ENCODE results near the gene DAD1. TPM values are rescaled to one million over a fixed set of nuclear protein-coding genes. Genes with fewer than 3 reads are reported as not detected.

Gene DAD1
- total RNA-seq, 1 experiment from 2014 or later = 364 TPM

DNA sequence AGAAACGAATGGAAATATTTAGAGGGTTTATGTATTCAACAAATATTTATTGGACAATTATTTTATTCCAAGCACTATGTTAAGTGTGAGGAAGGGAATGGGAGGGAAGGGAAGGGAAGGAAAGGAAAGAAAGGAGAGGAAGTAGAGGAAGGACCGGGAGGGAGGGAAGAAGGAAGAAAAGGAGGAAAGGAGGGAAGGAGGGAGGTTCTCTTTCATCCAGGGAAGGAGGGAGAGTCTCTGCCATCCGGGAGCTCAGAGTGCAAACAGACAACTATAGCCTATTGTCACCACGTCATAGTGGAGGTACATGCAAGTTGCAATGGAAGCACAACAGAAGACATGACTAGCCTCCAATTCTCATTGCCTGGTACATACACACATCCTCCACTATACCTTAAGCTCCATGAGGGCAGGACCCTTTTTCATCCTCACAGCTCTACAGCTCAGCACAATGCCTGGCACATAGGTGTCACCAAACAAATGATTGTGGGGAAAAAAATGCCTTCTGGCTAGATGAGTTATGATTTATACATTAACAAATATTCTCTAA, 48.1 kb downstream of the DAD1 start:
- DNase-seq (ENCODE audit: extremely low read depth, low read depth) = no peak

DNA sequence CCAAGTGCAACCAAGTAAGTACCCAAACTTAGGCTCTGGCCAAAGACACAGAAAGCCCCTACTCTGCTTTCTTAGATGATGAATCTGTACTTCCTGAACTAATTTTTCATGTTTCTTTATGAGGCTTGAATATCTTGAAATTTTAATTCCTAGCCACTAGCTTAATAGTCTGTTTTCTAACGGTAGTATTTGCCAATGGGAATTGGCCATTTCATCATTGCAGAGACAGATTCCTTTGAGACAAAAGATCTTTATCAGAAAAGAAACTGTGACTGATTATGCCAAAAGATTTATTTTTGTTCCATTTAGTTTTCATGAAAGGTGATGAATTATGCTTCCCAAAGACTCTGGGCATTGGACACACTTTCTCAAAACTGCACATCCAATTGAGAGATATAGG, 48.7 kb downstream of the DAD1 start:
- no peak for DNase-seq (ENCODE audit: extremely low read depth, low read depth)

DNA sequence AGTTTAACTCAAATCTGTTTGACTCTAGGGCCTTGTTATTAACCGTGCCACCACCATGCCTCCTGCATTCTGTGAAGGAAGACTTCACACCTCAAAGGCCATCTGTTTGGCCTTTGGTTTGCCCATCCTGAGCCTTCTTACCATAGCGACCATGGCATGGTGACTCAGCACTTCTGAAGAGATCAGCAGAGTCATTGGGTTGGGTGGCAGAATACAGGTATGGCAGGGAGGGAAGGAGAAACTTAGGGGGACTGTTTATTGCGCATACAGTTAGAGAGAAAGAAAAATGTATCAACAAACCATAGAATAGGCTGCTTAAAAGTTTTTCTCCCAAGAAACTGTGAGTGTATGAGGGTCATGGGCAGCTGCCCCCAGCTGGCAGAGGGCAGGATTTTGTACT, 49.2 kb downstream of the DAD1 start:
- peak; percentile 30 for DNase-seq (ENCODE audit: extremely low read depth, low read depth)

DNA sequence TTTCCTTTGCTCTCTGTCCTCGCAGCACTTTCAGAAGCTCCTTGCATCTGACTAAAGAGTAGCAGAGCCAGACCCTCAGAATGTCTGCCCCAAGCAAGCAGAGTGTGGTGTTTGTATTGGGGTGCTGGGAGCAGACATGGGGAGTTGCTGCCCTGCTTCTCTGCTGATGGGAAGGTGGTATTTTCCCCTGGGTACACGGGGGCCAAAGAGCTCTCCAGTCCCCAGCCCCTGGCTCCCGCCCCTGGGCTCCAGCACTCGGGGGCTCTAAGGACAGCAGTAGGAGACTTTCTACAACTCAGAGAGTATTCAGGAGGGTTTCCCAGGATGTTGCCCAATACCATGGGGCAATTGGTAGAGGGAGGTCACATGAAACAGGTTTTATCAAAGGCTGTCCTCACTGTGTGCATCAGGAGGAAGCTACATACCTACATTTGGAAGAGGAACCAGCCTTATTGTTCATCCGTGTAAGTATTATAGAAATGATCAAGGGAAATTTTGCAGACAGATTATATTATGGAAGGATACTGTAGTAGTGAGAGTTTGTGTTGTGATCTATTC, 50.3 kb downstream of the DAD1 start:
- DNase-seq (ENCODE audit: extremely low read depth, low read depth) = no peak

DNA sequence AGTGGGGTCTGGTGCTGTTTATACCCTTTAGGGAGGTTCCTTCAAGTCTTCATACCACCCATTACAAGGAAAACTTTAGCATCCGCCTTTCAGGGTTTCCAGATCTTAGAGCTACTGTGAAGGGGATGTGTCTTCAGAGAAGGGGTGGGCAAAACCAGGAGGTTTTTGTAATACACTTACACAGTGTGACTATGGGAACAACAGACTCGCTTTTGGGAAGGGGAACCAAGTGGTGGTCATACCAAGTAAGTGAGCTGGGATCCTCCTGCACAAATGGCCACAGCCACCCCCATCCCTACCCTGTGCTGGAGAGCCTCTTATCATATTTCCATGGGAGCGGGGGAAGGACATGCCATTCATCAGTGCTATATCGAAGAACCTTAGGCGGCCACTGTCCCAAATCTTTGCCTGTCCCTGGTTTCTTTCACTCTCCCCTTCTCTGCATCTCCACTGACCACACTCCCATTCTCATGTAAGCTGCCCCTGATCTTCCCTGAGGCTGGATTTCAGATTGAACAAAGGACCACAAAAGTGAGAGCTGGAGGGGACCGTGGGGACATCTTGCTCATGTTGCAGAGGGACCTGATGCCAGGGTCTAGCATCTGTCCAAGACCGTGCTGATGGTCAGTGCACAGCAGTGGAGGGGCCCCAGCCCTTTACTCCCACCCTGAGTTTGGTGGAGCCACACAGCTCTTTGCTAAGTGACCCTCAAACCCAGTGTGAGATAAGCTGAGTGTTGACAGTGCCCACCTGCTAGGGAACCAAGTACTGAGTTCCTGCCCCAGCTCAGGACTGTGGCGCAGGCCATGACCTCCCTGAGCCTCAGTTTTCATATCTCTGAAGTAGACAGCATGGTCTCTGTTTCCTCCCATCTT, 51.4 kb downstream of the DAD1 start:
- no peak for DNase-seq (ENCODE audit: extremely low read depth, low read depth)

DNA sequence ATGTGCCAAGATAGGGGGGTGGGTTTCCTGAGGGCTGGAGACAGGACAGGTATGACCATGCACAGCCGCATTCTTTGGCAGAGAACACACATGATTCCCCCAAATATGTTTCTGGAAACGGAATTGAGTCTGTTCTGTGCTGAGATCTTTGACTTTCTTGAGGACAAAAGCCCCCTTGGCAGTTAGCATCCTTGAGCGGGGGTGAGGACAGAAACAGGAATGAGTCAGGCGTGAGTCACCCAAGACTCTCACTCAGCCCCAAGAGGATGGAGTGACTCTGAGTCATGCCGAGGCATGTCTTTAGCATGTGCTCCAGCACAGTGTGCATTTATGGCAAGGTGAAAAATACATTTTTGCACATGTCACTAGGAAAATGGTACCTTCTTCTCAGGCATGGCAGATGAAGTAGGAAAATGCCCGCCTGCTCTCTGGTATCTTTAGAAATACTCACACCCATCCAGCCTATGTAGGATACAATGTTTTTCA, 52.1 kb downstream of the DAD1 start:
- DNase-seq (ENCODE audit: extremely low read depth, low read depth) = peak; percentile 91

DNA sequence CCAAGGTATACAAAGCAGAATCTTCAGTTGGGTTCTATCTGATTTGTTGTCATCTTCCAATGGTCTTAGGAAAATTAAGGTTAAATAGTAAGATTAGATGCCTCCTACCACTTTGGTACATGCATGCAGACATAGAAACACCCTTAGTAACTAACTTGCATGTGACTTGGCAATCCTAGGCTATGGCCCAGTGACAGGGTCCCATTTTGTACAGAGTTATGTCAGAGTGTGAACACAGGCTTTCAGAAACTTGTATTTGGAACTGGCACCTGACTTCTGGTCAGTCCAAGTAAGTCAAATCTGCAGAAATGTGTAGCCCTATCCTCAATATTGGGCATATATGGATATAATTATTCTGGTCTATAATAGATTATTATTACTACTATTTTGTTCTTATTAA, 53.1 kb downstream of the DAD1 start:
- no peak for DNase-seq (ENCODE audit: extremely low read depth, low read depth)

DNA sequence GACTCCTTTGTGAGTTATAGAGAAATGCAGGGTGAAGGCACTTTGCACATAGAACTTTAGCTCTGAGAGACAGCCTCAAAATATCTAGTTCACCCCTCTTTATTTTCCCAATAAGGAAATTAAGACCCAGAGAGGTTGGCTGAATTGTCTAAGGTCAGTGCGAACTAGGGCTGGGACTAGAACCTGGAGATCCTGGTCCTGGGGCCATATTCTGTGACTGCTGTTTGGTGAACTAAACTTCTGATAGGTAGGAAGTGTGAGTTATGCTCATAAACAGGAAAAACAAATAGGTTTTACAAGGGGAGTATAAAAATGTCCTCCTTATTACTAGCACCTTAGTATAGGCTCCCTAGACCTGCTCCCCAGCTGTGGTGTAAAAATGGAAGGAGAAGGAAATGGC, 53.9 kb downstream of the DAD1 start:
- no peak for DNase-seq (ENCODE audit: extremely low read depth, low read depth)

DNA sequence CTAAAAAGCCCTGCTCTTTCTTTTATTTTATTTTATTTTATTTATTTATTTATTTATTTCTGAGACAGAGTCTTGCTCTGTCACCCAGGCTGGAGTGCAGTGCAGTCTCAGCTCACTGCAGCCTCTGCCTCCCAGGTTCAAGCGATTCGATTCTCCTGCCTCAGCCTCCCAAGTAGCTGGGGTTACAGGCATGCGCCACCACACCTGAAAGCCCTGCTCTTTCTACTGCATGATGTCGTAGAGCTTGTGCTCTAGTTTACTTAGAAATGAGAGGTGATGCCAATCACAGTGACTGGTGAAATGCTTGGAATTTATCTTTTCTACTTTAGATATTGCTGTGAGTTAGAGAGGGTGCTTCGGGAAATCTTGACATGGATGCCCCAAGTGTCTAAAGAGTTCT, 54.5 kb downstream of the DAD1 start:
- no peak for DNase-seq (ENCODE audit: extremely low read depth, low read depth)

DNA sequence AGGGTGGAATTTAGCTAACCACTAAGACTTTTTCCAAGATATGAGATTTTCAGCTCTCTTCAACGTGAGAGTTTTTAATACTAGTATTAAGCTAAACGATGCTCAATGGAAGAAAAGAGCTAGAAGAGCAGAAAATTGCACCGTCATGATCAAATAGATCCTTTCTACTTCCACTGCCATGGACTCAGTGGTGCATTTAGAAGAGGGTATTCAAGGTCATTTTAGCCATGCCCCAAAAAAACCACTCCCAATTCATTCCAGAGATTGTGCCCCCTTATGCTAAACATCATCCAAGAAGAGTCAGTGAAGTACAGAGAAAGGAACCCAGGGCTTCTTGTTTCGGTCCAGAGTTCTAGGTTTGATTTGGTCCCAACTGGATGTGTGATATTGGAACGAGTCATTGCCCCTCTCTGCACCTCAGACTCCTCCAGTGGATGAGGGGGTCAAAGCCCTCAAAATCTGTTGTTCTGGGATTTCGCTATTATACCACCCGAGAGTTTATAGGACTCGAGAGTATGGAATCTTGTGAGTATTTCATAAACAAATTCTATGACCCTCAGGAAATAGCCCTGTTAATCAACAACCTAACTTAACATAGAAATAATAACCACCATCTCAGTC, 55.2 kb downstream of the DAD1 start:
- DNase-seq (ENCODE audit: extremely low read depth, low read depth) = no peak

DNA sequence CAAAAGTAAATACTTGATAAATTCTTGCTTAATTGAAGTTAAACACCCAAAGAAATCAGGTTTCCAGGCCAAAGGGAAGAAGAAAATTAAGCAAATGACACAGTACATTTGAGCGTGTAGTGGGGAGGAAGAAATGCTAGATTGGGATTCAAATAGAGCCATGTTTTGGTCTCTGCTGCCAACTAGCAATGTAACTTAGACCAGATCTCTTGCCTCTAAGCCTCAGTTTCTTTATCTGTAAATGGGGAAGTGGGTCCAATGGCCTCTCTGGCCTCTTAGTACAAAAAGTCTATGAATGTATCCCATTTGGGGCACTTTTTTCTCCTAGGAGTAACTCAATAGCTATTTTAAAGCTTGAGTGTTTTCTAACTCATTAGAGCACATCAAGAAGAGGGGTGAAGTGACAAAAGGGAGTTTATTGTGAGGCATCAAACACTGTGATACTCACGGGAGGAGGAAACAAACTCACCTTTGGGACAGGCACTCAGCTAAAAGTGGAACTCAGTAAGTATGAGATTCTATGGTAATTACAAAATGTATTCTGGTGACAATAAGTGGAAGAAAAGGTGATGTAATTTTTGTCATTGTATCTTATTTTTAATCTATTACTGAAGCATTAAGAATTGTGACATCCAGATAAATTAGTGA, 55.8 kb downstream of the DAD1 start:
- DNase-seq (ENCODE audit: extremely low read depth, low read depth) = no peak

DNA sequence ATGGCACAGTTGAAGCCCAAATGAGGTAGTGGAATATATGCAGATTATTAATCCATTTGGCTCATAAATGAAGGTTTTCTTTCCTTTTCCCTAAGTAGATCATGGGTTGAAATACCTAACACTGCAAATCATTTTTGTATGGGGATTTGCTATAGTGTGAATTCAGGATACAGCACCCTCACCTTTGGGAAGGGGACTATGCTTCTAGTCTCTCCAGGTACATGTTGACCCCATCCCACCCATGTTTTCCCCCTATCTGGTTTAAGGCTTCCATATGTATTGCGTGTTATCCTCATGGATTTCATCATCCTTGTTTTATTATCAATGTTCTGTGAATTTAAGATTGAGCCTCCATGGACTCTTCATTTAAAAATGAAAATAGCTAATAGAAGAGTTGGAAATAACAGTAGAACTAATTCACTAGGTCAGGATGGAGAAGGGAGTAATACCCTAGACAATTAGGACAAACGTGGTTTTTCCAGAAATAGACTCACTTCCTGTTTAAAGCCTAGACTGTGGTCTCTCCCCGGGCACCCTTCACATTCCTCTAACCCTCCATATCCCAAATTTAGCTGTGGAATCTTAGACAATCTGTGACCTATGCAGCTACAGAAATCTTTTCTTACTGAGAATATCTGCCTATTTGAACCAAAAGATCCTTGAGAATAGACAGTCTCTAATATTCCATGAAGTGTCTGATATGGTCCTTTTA, 56.5 kb downstream of the DAD1 start:
- DNase-seq (ENCODE audit: extremely low read depth, low read depth) = no peak

DNA sequence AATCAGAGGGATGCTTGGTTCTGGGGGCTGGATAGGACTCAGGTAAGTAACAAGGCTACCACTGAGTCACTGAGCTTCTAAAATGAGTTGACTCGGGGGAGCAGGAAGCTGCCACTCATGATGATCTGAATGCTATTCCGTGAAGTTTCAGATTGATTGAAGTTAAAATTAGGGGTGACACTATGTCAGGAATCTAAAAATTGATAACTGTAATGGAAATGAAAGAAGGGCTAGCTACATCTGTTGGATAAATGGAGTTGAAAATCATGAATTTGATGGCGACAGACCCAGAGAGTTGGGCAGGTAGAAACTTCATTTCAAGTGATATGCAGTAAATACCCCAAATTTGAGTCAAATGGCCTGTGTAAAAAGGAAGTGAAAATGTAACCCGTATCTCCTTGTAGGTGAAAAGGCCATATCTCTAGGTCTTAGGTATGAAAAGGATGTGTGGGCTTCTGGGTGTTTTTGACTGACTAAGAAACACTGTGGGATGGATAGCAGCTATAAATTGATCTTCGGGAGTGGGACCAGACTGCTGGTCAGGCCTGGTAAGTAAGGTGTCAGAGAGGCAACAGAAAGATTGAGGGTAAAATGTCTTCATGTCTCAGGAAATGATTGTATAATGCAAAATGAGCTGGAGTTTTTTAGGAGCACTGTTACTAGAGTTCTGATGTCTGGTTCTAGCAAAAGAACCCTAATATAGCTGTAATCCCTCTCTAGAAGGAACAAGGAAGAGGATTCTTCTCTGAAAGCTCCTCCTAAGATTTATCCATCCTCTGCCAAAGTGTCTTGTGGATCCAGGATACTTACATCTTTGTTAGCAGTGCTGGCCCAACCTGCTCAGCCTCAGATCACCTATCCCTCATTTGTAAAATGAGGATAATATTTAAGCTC, 57.3 kb downstream of the DAD1 start:
- no peak for DNase-seq (ENCODE audit: extremely low read depth, low read depth)

DNA sequence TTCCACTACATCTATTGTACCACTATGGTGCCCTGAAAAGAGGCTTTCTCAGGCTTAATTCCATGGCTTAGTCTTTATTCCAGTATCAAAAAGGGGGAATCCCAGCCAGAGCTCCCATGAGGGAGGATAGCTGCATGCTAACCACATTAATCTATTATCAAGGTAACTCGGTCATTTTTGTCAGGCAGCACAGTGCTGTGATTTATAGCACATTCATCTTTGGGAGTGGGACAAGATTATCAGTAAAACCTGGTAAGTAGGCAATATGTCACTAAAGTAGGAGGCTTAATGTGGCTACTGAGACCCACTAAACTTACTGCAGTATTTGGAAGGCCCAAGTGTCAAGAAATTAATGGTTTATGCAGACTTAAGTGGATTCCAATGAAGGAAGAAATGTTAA, 58.9 kb downstream of the DAD1 start:
- DNase-seq (ENCODE audit: extremely low read depth, low read depth) = no peak

DNA sequence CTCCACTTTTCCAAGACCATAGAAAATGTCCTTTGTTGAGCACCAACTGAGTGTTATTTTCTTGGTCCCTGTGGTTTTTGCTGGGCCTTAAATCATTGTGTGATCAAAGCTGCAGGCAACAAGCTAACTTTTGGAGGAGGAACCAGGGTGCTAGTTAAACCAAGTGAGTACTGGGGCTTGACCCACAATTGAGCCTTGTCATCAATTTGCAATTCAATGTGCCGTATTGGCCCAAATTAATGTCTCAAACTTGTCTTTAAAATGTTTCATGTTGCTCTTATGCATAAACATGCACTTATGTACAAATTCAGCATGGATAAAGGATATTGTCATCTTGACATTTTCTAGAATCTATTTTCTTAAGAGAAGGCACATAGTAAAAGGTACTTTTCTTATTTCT, 62.3 kb downstream of the DAD1 start:
- DNase-seq (ENCODE audit: extremely low read depth, low read depth) = no peak

DNA sequence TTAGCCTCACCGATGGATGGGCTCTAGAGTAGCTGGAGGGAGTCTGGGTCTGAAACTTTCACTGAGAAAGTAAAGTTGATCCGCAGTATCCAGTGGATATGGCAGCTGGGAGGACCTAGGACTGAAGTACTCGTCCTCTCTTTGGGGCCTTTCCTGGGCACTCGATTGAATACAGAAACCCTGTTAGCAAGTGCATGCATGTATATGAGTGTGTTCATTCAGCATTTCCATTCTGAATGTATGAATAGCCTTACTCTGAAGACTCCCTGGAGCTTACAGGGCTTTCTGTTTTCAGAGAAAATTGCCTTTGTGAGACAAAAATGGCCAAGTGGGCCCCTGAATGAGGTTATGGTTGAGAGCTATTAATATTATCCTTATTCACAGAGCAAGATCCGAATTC, 62.8 kb downstream of the DAD1 start:
- DNase-seq (ENCODE audit: extremely low read depth, low read depth) = no peak

DNA sequence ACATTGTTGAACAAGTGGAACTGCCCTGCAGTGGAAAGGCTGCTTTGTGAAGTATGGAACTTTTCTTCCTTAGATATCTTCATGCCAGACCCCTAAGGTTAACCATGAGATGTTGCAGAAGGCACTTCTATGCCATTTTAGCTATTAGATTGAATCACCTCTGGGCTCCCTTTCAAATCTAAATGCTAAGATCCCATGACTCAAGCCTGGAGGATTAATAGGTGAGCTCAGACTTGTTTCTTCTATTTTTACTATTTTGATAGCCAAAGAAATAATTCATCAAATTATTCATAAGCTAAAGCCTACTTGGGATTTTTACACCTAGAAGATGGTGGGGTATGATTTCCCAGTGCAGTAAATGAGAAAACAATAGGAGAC, 64.3 kb downstream of the DAD1 start:
- no peak for DNase-seq (ENCODE audit: extremely low read depth, low read depth)

DNA sequence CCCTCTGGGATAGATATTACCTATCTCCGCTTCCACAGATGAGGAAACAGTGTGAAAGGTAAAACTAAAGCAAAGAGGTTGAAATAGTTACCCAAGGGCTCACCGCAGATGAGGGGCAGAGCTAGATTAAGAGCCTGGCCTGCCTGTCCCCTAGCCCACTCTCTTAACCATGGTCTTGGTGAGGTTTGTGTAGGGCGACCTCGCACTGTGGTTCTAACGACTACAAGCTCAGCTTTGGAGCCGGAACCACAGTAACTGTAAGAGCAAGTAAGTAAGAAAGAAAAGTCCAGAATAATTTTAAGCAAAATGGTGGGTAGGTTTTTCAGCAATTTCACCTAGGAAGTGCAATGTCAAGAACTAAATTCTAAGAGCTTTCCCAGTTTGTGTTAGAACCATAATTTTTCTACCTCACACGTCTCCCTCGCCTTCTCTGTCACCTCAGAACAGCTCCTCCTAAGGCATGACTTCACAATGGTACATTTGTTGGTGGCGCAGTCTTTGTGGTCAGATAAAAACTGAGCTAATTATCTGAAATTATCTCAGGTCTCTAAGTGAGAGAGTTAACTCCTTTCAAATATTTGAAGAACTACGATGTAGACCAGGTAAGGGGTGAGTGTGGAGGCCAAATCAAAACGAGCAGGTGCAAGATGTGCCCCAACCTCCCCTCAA, 64.8 kb downstream of the DAD1 start:
- DNase-seq (ENCODE audit: extremely low read depth, low read depth) = no peak

DNA sequence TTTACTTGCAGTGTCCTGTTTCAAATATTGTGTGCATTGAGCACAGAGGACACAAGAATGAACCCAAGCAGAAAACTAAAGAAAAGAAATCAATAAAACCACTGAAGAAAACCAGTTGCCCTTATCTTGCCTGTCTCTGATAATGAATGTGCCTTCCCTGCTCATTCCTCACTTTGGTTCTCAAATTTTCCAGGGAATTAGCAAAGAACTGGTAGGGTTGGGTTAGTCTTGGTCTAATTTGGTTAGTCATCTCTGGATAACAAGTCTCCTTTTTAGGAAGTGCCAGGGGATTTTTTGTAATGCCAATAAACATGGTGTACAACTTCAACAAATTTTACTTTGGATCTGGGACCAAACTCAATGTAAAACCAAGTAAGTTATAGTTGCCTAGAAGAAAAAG, 65.7 kb downstream of the DAD1 start:
- no peak for DNase-seq (ENCODE audit: extremely low read depth, low read depth)

All from NCI-H460 (cell line).